NCI-H2081 treated with DMSO at 0.1 percent for 48 hours (cell line): Measurements from ENCODE around the gene MOV10L1.
"Not testable (repeated sequence)": the region's sequence is repeated elsewhere in the genome, so short reads cannot be mapped to it uniquely, and the experiment has no call there.

Experiments
- DNase-seq: peaks from one replicate; lab custom pipeline; 2025; lab: John Stamatoyannopoulos, UW

Gene MOV10L1

DNA sequence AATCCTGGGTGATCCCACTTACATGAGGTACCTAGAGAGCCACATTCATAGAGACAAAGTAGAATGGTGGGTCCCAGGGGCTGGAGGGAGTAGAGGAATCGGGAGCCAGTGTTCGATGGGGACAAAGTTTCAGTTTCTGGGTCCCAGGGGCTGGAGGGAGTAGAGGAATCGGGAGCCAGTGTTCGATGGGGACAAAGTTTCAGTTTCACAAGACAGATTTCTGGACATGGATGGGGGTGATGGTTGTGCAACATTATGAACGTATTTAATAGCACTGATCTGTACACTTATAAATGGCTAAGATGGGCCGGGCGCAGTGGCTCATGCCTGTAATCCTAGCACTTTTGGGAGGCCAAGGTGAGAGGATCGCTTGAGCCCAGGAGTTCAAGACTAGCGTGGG, 115.2 kb downstream of the MOV10L1 start:
- DNase-seq = not testable (repeated sequence)

DNA sequence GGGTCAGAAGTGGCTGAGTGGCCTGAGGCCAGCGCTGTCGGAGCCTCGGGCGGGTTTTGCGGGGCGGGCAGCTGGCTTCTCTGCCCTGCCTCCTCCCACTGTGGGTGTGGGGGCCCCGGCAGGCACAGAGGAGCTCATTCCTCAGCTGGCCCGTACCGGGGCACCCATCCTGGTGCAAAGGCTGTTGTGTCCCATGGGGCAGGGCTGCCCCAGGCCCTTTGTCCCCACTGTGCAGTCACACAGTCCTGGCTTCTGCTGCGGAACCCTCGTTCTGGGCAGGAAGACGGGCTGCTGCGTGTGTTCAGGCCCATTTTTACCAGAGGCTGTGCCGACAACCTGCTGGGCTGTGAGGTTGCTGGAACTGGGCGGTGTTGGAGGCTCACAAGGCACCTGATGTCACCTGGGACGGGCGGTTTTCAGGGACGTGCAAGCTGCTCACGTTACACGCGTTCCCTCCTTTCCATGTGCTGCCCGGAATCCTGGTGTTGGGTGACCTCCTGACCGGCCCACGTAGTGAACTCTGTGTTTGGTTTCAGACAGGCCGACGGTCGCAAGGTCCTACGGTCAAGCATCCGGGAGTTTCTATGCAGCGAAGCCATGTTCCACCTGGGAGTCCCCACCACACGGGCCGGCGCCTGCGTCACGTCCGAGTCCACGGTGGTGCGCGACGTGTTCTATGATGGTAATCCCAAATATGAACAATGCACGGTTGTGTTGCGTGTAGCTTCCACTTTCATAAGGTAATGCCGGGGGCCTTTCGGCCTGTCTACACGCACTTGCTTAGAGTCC, 116.2 kb downstream of the MOV10L1 start:
- no peak for DNase-seq

DNA sequence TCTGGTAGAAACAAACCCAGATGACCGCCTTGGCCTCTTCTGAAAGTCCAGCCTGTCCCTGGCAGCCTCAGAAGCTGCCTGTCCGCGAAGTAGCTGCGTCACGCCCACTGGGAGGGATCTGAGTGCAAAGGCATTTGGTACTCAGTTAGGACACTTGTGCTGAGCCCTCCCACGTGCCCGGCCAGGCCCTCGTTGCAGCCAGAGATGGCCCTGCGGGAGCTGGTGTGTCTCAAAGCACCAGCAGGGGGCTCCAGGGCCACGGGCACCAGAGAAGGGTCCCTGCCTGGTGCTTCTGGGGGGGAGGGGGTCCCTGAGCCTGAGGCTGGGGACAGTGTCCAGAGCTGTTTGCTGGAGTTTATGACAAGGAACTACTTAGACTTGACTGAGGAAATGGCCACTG, 116.8 kb downstream of the MOV10L1 start:
- no peak for DNase-seq

DNA sequence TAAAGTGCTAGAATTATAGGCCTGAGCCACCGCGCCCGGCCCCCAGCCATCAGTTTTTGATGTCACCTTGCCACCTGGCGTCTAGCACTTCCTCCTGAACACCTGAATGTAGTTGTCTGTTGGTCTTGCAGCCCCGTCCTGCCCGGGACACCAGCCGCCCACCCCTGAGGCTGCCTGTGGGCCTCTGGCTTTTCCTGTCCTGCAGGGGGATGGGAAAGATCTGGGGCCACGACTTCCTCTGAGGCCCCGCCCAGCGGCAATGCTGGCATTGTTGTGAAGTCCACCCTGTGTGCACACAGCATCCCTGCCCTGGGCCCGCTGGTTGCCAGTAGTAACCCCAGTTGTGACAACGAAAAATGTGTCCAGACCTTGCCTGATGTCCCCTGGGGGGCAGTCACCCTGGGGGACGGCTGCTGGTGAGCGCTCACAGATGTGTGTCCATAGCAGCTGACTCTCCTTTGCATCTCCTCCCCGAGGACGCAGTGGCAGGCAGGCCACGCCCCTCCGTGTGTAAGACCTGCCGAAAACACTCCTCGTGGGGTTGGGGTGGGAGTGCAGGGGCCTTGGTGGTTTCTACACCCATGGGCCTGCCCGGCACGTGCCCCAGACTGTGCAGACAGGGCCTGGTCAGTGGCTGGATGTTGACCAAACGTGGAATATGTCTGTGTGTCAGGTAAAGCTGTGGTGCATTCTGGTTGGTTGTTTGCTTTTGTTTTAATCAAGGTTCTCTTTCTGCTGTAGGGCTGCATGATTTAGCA, 117.8 kb downstream of the MOV10L1 start:
- DNase-seq = no peak

DNA sequence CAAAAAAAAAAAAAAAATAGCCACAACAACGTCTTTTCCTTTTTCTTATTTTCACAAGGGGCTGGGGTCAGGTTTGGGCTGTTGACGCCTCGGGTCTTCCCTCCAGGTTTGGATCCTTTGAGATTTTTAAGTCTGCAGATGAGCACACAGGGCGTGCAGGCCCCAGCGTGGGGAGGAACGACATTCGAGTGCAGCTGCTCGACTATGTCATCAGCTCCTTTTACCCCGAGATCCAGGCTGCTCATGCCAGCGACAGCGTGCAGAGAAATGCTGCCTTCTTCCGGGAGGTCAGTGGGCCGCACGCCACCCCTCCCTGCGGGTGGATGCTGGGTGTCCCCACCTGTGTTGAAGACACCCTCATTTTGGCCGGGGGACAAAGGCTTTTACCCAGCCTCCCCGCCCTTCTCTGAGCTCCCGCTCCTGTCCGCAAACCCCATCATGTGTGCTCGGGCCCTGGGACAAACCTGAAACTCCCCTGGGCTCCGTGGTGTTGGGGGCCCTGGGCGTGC, 118.7 kb downstream of the MOV10L1 start:
- DNase-seq = no peak

DNA sequence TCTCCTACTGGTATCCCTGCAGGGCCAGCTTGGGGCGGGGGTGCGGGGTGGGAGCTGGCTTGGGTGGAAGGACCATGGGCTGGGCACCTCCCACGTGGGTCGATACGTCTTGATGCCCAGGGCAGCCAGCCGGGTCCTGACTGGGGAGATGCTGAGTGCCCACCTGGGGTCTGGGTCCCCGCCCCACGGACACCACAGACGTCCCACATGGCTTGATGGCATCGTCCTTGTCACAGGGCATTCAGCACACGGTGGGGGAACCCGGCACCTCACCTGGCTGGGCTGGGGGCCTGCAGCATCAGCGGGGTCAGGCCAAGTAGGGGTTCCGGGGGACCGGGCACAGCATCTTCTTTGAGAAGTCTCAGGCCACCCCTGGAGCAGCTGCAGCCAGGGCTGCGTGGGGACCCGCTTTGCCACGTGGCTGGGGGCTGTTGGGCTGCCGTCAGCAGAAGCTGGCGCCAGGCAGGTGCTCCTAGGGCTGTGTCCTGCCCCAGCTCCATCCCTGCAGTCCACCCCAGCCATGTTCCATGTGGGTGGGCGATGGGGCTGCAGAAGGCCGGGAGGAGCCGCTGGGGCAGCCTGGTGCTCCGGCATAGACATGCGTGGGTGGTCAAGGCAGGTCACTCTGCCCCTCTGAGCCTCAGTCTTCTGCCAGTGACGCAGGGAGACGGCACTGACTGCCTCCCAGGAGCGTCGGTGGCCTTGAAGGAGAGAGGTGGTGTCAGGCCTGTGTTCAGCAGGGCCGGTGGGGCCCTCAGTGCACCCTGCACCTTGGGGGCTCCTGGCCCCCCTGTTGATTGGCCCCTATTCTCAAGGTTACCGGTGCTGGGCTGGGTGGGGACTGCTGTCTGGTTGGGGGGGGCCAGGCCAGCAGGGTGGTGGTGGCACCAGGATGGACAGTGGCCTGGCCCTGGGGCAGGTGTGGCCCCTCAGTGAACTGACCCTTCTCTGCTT, 119.4 kb downstream of the MOV10L1 start:
- no peak for DNase-seq

DNA sequence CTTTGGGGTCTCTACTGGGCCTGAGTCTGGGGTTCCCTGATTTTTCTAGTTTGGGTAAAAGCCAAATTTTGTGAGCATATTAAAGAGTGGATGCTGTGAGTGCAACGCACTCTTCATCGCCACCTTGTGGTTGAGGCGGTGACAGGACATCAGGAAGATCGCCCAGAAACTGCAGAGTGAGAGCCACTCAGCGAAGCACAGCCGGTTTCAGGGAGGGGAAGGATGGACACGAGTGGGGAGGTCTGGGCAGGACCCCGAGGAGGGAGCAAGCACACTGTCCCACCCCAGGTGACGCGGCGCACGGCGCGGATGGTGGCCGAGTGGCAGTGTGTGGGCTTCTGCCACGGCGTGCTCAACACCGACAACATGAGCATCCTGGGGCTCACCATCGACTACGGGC, 120.1 kb downstream of the MOV10L1 start:
- no peak for DNase-seq

DNA sequence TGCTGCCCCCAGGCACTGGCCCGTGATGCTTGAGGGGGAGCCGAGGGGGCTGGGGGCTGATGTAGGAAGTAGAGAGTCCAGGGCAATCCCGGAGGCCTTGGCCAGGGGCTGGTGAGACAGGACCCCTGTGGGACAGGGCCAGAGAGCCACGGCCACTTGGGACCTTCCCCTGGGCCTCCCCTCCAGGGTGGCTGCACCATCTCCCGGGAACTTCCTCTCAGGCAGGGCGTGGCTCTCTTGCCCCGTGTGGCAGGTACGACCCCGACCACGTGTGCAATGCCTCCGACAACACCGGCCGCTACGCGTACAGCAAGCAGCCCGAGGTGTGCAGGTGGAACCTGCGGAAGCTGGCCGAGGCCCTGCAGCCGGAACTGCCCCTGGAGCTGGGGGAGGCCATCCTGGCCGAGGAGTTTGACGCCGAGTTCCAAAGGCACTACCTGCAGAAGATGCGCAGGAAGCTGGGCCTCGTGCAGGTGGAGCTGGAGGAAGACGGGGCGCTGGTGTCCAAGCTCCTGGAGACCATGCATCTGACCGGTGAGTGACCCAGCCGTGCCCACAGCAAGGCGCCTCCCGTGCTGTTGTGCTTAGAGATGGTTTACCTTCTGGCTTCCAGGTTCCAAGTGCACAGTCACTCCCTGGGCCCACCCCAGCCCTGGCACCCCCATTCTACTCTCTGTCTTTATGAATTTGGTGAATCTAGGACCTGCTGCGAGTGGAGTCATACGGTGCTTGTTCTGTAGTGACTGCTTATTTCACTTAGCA, 120.8 kb downstream of the MOV10L1 start:
- DNase-seq = no peak

DNA sequence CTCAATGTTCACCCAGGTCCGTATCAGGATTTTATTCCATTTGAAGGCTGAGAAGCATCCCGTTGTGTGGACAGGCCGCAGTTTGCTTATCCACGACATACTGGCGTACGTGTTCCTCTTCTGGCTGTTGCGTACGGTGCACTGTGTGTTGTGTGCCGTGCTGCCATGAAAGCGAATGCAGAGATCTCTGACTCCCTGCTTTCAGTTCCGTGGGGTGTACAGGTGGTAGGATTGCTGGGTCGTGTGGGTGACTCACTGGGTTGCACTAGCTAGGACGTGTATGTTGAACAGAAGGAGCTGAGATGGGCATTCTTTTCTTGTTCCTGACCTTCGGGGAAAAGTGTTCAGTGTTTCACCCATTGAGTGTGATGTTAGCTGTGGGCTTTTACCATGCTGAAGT, 121.3 kb downstream of the MOV10L1 start:
- no peak for DNase-seq
